NCI-H82 treated with DMSO at 0.1 percent for 48 hours (cell line): ENCODE measurements around the gene ARHGAP23.

ENCODE experiments used
- DNase-seq: peaks from one replicate; lab custom pipeline; 2025; ENCODE audit not compliant: unreplicated experiment; lab: John Stamatoyannopoulos, UW

ARHGAP23 gene

GRCh38 chr17:38440614-38441397, 12.5 kb downstream of the ARHGAP23 start:
- no peak for DNase-seq

GRCh38 chr17:38441429-38442061, 13.3 kb downstream of the ARHGAP23 start:
- no peak for DNase-seq

- no peak for DNase-seq
Observed at GRCh38 chr17:38442548-38442947, 14.3 kb downstream of the ARHGAP23 start.

GRCh38 chr17:38443356-38444031, 15.2 kb downstream of the ARHGAP23 start:
- DNase-seq, result no peak

GRCh38 chr17:38444151-38444550, 15.9 kb downstream of the ARHGAP23 start:
- peak; percentile 43 for DNase-seq

GRCh38 chr17:38447502-38448085, 19.3 kb downstream of the ARHGAP23 start:
- no peak for DNase-seq

GRCh38 chr17:38448208-38448771, 20.0 kb downstream of the ARHGAP23 start:
- no peak for DNase-seq

- DNase-seq, result no peak
Observed at GRCh38 chr17:38449364-38449763, 21.1 kb downstream of the ARHGAP23 start.

GRCh38 chr17:38450557-38451029, 22.3 kb downstream of the ARHGAP23 start:
- DNase-seq, result no peak

GRCh38 chr17:38451030-38451839, 23.0 kb downstream of the ARHGAP23 start:
- no peak for DNase-seq

- DNase-seq, result peak; percentile 61
Observed at GRCh38 chr17:38451840-38452529, 23.7 kb downstream of the ARHGAP23 start.

- no peak for DNase-seq
Observed at GRCh38 chr17:38452719-38453118, 24.5 kb downstream of the ARHGAP23 start.

GRCh38 chr17:38453951-38454421, 25.7 kb downstream of the ARHGAP23 start:
- DNase-seq, result peak; percentile 21

GRCh38 chr17:38454532-38454931, 26.3 kb downstream of the ARHGAP23 start:
- no peak for DNase-seq

- peak; percentile 30 for DNase-seq
Observed at GRCh38 chr17:38455288-38455915, 27.1 kb downstream of the ARHGAP23 start.

- DNase-seq, result peak; percentile 86
Observed at GRCh38 chr17:38456031-38456815, 28.0 kb downstream of the ARHGAP23 start.

GRCh38 chr17:38457577-38458371, 29.5 kb downstream of the ARHGAP23 start:
- no peak for DNase-seq
